ENCODE results near the gene GTF3C1. TPM values are rescaled to one million over a fixed set of nuclear protein-coding genes. Genes with fewer than 3 reads are reported as not detected.
A peak's percentile ranks its signal among the peaks of the same experiment; 100 is the strongest.

Gene GTF3C1
- total RNA-seq, 2 donors from 2014 or later: 164 to 233 TPM

GRCh38 chr16:27558434-27558833 lies 8.7 kb upstream of the GTF3C1 start:
- Histone ChIP-seq H3K36me3 (no peaks in the 10 kb centered on the region), H3K27ac (peak overlapping the region; percentile 56 to 77), H3K9me3 (no peaks in the 10 kb centered on the region), H3K4me3 (no peak overlapping the region), H3K27me3 (replicated peaks; ENCODE audit: insufficient read depth) (no peaks in the 10 kb centered on the region), H3K4me1 (replicated peaks) (no peaks in the 10 kb centered on the region)
- no peak for DNase-seq (ENCODE audit: low spot score)
- TF ChIP-seq POLR2A (IDR thresholded peaks at IDR 0.05): no peak
- TF ChIP-seq POLR2AphosphoS5 (IDR thresholded peaks at IDR 0.05): no peak
- TF ChIP-seq CTCF (IDR thresholded peaks at IDR 0.05): no peak
- WGBS: 66% methylated on average over 3 of the region's 3 CpGs
- intact Hi-C loops (cut with DNase I): no loop called here

- intact Hi-C loops (cut with DNase I): no loop called here
- Histone ChIP-seq H3K36me3 (no peaks in the 10 kb centered on the region), H3K9me3 (no peaks in the 10 kb centered on the region), H3K27me3 (replicated peaks; ENCODE audit: insufficient read depth) (no peaks in the 10 kb centered on the region), H3K4me3 (no peak overlapping the region), H3K27ac (peak overlapping the region in 1 of 2 donors; percentile 77), H3K4me1 (replicated peaks) (no peaks in the 10 kb centered on the region)
- peak; percentile 28 for DNase-seq (ENCODE audit: low spot score)
- 51% methylated on average over 1 of the region's 1 CpG for WGBS
- peak; percentile 67 for TF ChIP-seq POLR2AphosphoS5 (IDR thresholded peaks at IDR 0.05)
- no peak for TF ChIP-seq CTCF (IDR thresholded peaks at IDR 0.05)
Measured at GRCh38 chr16:27556471-27556870, 6.8 kb upstream of the GTF3C1 start.

- intact Hi-C loops (cut with DNase I): no loop called here
- Histone ChIP-seq H3K4me1 (replicated peaks) (peaks cover 3% of the 10 kb centered on the region), H3K27ac (peak overlapping the region; percentile 88 to 90), H3K27me3 (replicated peaks; ENCODE audit: insufficient read depth) (no peaks in the 10 kb centered on the region), H3K9me3 (no peaks in the 10 kb centered on the region), H3K4me3 (peak overlapping the region in 1 of 2 donors; percentile 82), H3K36me3 (no peaks in the 10 kb centered on the region)
- TF ChIP-seq POLR2AphosphoS5 (IDR thresholded peaks at IDR 0.05) (no peak), POLR2A (IDR thresholded peaks at IDR 0.05) (no peak), CTCF (IDR thresholded peaks at IDR 0.05) (no peak)
- 21% methylated on average over 1 of the region's 1 CpG for WGBS
- no peak for DNase-seq (ENCODE audit: low spot score)
Measured at GRCh38 chr16:27551036-27551435, 1.3 kb upstream of the GTF3C1 start.

- peak overlapping the region; percentile 88 to 90 for H3K27ac ChIP-seq
- intact Hi-C loops (cut with DNase I): no loop called here
- H3K36me3 ChIP-seq: no peaks in the 10 kb centered on the region
- TF ChIP-seq POLR2A (IDR thresholded peaks at IDR 0.05) (no peak), CTCF (IDR thresholded peaks at IDR 0.05) (no peak), POLR2AphosphoS5 (IDR thresholded peaks at IDR 0.05) (no peak)
- H3K4me1 ChIP-seq (replicated peaks): peaks cover 3% of the 10 kb centered on the region
- H3K4me3 ChIP-seq: peak overlapping the region; percentile 82 to 83
- DNase-seq (ENCODE audit: low spot score): no peak
- no peaks in the 10 kb centered on the region for H3K9me3 ChIP-seq
- H3K27me3 ChIP-seq (replicated peaks; ENCODE audit: insufficient read depth): no peaks in the 10 kb centered on the region
- WGBS: 35% methylated on average over 4 of the region's 4 CpGs
Measured at GRCh38 chr16:27550582-27550920, 838 bp upstream of the GTF3C1 start.

GRCh38 chr16:27549464-27549745 lies 308 bp downstream of the GTF3C1 start:
- Histone ChIP-seq H3K4me3 (peak overlapping the region; percentile 82 to 83), H3K9me3 (no peaks in the 10 kb centered on the region), H3K27me3 (replicated peaks; ENCODE audit: insufficient read depth) (no peaks in the 10 kb centered on the region), H3K36me3 (peaks cover 3% of the 10 kb centered on the region in 2 donors), H3K4me1 (replicated peaks) (peaks cover 6% of the 10 kb centered on the region), H3K27ac (peak overlapping the region; percentile 88 to 90)
- TF ChIP-seq POLR2A (IDR thresholded peaks at IDR 0.05) (no peak), POLR2AphosphoS5 (IDR thresholded peaks at IDR 0.05) (no peak), CTCF (IDR thresholded peaks at IDR 0.05) (no peak)
- intact Hi-C loops (cut with DNase I): no loop called here
- WGBS: 0% methylated on average over 5 of the region's 21 CpGs
- peak; percentile 28 for DNase-seq (ENCODE audit: low spot score)
